Activated CD8-positive, alpha-beta T cell treated with anti-CD3 and anti-CD28 coated beads for 36 hours (primary cell): ENCODE measurements around the gene DNAJC6. TPM values are rescaled to one million over a fixed set of nuclear protein-coding genes. Genes with fewer than 3 reads are reported as not detected.

Source experiments
- ATAC-seq: fragments of 200-7000 bp; cut with Tn5 transposase; one replicate; pipeline ENCODE4 v1.10.0; 2021; ENCODE audit warnings: mild to moderate bottlenecking, moderate library complexity
- CTCF ChIA-PET: fragments of 350-600 bp; sonication (Branson Sonifier 250); formaldehyde crosslinking; loops from one replicate; lab custom pipeline; 2021; ENCODE audit warnings: antibody characterized with exemption; lab: Charles Lee
- POLR2A ChIA-PET: fragments of 350-600 bp; sonication (Branson Sonifier 250); formaldehyde crosslinking; loops from one replicate; lab custom pipeline; 2021; ENCODE audit warnings: antibody characterized with exemption; lab: Charles Lee
- DNase-seq: peaks from one replicate; pipeline ENCODE4 v3.0.0-alpha.2; 2020
- H3K27ac Mint-ChIP-seq: one replicate; pipeline ENCODE4 v1.8.0; 2021; ENCODE audit warnings: mild to moderate bottlenecking, mixed read lengths
- H3K27me3 Mint-ChIP-seq: one replicate; pipeline ENCODE4 v1.8.0; 2021; ENCODE audit warnings: mixed read lengths
- H3K36me3 Mint-ChIP-seq: one replicate; pipeline ENCODE4 v1.8.0; 2021; ENCODE audit warnings: low read depth, mixed read lengths
- H3K4me1 Mint-ChIP-seq: one replicate; pipeline ENCODE4 v1.8.0; 2021; ENCODE audit warnings: low read depth, mixed read lengths
- H3K4me3 Mint-ChIP-seq: one replicate; pipeline ENCODE4 v1.8.0; 2021; ENCODE audit warnings: mild to moderate bottlenecking, moderate library complexity, mixed read lengths
- H3K9me3 Mint-ChIP-seq: one replicate; pipeline ENCODE4 v1.8.0; 2021; ENCODE audit warnings: mixed read lengths
- intact Hi-C: fragments of 100-400 bp; cut with micrococcal nuclease; formaldehyde crosslinking; loops from one replicate; pipeline ENCODE4 v1.10.0; 2022
- total RNA-seq, 2 experiments: library from RNA; stranded (reverse); gene quantifications; one replicate each; pipeline ENCODE4 v1.2.3, GENCODE V29; 2021
- TF ChIP-seq, protein P1 (sequence below): fragments of 200-600 bp; IDR thresholded peaks from one replicate; pipeline ENCODE4 v1.8.0; 2022; ENCODE audit warnings: antibody characterized with exemption, mild to moderate bottlenecking

Gene DNAJC6
- total RNA-seq, 2 experiments from 2014 or later = 2.1 to 2.2 TPM

DNA sequence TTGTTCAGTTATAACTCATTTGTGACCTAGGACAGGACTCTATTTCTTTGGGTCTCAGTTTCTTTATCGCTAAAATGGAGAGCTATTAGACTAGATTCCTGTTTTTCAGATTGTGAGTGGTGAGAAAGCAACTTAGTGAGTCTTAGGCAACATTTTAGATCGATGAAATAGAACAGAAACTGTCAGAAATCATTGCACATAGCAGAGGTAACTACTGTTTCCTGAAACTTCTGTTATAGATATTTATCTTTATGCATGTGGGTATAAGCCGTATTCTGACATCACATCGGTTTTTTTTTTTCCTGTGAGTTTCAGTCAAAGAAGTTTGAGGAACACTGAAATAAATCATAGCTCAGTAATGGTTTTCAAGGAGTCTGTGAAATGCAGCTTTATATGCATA lies 42.1 kb upstream of the DNAJC6 start:
- Mint-ChIP-seq H3K27ac (no peak overlapping the region), H3K27me3 (peaks cover 34% of the 10 kb centered on the region), H3K4me1 (peaks cover 17% of the 10 kb centered on the region), H3K4me3 (no peak overlapping the region), H3K36me3 (no peaks in the 10 kb centered on the region), H3K9me3 (no peaks in the 10 kb centered on the region)
- DNase-seq = no peak
- TF ChIP-seq, protein P1, sequence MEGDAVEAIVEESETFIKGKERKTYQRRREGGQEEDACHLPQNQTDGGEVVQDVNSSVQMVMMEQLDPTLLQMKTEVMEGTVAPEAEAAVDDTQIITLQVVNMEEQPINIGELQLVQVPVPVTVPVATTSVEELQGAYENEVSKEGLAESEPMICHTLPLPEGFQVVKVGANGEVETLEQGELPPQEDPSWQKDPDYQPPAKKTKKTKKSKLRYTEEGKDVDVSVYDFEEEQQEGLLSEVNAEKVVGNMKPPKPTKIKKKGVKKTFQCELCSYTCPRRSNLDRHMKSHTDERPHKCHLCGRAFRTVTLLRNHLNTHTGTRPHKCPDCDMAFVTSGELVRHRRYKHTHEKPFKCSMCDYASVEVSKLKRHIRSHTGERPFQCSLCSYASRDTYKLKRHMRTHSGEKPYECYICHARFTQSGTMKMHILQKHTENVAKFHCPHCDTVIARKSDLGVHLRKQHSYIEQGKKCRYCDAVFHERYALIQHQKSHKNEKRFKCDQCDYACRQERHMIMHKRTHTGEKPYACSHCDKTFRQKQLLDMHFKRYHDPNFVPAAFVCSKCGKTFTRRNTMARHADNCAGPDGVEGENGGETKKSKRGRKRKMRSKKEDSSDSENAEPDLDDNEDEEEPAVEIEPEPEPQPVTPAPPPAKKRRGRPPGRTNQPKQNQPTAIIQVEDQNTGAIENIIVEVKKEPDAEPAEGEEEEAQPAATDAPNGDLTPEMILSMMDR = no peak
- intact Hi-C loops = no loop called here
- ChIA-PET POLR2A (interaction anchor here (1.1 kb wide), 1 partner anchor 13 kb away, joined by 3 read pairs; no protein-coding TSS in a partner anchor), CTCF (interaction anchor here (1.2 to 2.3 kb wide), 3 partner anchors 13 to 192 kb away, joined by 3 to 8 read pairs (median 6); no protein-coding TSS in a partner anchor)
- ATAC-seq = no peak

DNA sequence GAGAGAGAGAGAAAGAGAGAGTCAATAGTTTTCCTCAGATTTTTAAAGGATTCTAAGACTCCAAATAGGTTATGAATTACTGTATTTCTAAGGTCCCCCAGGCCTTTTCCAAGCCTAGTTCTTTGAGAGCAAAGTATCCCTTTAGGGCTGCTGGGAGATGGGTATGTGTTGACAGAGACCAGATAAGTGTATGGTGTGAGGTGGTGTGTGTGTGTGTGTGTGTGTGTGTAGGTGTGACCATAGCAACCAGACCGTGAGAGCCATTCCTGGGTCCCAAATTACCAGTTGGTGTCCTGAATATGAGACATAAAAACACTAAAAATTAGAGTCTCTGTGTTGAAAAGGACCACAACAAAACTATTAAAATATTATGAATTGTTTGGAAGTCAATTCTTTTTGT lies 41.7 kb upstream of the DNAJC6 start:
- peaks cover 34% of the 10 kb centered on the region for H3K27me3 Mint-ChIP-seq
- intact Hi-C loops = no loop called here
- no peak overlapping the region for H3K4me3 Mint-ChIP-seq
- DNase-seq = no peak
- H3K27ac Mint-ChIP-seq = no peak overlapping the region
- TF ChIP-seq, protein P1 = no peak
- H3K4me1 Mint-ChIP-seq = peaks cover 17% of the 10 kb centered on the region
- no peaks in the 10 kb centered on the region for H3K36me3 Mint-ChIP-seq
- H3K9me3 Mint-ChIP-seq = no peaks in the 10 kb centered on the region
- CTCF ChIA-PET = interaction anchor here (1.2 to 2.3 kb wide), 3 partner anchors 13 to 192 kb away, joined by 3 to 8 read pairs (median 6); no protein-coding TSS in a partner anchor
- POLR2A ChIA-PET = interaction anchor here (1.1 kb wide), 1 partner anchor 13 kb away, joined by 3 read pairs; no protein-coding TSS in a partner anchor
- ATAC-seq = no peak

DNA sequence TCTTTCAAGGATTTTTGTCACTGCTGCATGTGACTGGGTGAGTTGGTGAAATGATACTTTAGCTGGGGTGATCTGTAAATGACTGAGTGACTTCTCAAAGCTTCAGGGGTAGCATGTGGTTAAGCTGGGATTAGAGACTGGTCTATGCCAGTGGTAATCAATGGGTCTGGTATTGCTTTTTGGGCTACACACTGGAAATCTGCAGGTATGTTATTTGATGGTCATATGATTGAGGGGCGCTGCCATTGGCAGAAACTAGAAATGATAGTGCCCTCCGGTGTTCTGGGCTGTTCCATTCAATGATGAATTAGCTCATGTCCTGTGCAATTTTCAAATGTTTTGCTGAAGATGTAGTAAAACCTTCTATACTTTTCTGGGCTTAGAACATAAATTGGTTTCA lies 39.7 kb upstream of the DNAJC6 start:
- ChIA-PET POLR2A (no interaction called here), CTCF (no interaction called here)
- H3K4me1 Mint-ChIP-seq = peaks cover 12% of the 10 kb centered on the region
- H3K9me3 Mint-ChIP-seq = no peaks in the 10 kb centered on the region
- H3K4me3 Mint-ChIP-seq = no peak overlapping the region
- peaks cover 22% of the 10 kb centered on the region for H3K27me3 Mint-ChIP-seq
- no peak overlapping the region for H3K27ac Mint-ChIP-seq
- TF ChIP-seq, protein P1 = no peak
- no peaks in the 10 kb centered on the region for H3K36me3 Mint-ChIP-seq
- intact Hi-C loops = no loop called here
- DNase-seq = no peak
- no peak for ATAC-seq

DNA sequence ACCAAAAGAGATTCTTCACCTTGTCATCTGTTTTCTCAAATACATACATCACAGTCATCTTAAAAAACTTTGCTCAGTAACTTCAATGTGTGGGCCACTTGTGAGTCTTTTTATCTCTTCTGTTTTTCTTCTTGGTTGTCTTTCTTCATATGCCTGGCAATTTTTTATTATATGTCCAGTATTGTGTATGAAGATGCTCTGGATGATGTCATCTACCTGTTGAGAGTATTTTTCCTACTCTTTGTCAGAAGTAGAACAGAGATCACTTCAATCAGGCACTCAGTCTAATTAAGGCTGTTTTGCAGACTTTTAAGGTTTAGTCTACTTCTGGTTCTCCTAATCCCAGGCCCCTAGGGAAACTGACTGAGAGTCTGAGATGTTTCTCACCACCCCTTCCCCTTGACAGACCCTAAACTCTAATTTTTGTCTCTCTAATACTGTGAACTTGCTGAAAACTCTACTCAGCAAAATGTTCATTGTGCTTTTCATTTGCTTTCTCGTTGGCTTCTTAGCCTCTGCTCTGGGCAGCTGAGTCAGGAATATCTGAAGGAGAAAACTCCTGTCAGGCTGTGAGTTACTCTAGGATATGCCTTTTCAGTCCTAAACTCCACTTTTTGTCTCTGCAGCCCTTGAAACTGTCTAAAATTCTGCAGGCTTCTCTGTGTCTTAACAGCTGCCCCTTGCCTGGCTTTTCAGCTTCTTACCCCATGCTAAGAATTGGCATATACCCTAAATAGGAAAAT lies 33.0 kb upstream of the DNAJC6 start:
- CTCF ChIA-PET = no interaction called here
- no peak overlapping the region for H3K27ac Mint-ChIP-seq
- DNase-seq (no peak), ATAC-seq (no peak)
- no peaks in the 10 kb centered on the region for H3K36me3 Mint-ChIP-seq
- intact Hi-C loops = no loop called here
- H3K9me3 Mint-ChIP-seq = no peaks in the 10 kb centered on the region
- POLR2A ChIA-PET = no interaction called here
- H3K27me3 Mint-ChIP-seq = peaks cover 12% of the 10 kb centered on the region
- TF ChIP-seq, protein P1 = no peak
- H3K4me3 Mint-ChIP-seq = no peak overlapping the region
- H3K4me1 Mint-ChIP-seq = no peaks in the 10 kb centered on the region
